Activated naive CD4-positive, alpha-beta T cell treated with anti-CD3 and anti-CD28 coated beads for 36 hours (primary cell): ENCODE data around the gene ZNF691. TPM values are rescaled to one million over a fixed set of nuclear protein-coding genes. Genes with fewer than 3 reads are reported as not detected.
"Not testable (repeated sequence)": the region's sequence is repeated elsewhere in the genome, so short reads cannot be mapped to it uniquely, and the experiment has no call there.

ENCODE experiments used
- CTCF ChIA-PET: fragments of 350-600 bp; sonication (Branson Sonifier 250); formaldehyde crosslinking; loops from one replicate; lab custom pipeline; 2021; ENCODE audit warnings: antibody characterized with exemption; lab: Charles Lee
- DNase-seq: peaks from one replicate; pipeline ENCODE4 v3.0.0-alpha.2; 2020
- H3K27ac Mint-ChIP-seq: one replicate; pipeline ENCODE4 v1.8.0; 2021; ENCODE audit warnings: mild to moderate bottlenecking, mixed read lengths
- H3K27me3 Mint-ChIP-seq: one replicate; pipeline ENCODE4 v1.8.0; 2021; ENCODE audit warnings: low read depth, mixed read lengths
- H3K36me3 Mint-ChIP-seq: one replicate; pipeline ENCODE4 v1.8.0; 2021; ENCODE audit warnings: low read depth, mixed read lengths
- H3K4me1 Mint-ChIP-seq: one replicate; pipeline ENCODE4 v1.8.0; 2021; ENCODE audit warnings: low read depth, mixed read lengths
- H3K4me3 Mint-ChIP-seq: one replicate; pipeline ENCODE4 v1.8.0; 2021; ENCODE audit warnings: mild to moderate bottlenecking, moderate library complexity, mixed read lengths
- H3K9me3 Mint-ChIP-seq: one replicate; pipeline ENCODE4 v1.8.0; 2021; ENCODE audit warnings: mixed read lengths
- intact Hi-C: fragments of 100-400 bp; cut with micrococcal nuclease; formaldehyde crosslinking; loops from one replicate; pipeline ENCODE4 v1.15.1; 2023
- total RNA-seq, 2 experiments: library from RNA; stranded (reverse); gene quantifications; one replicate each; pipeline ENCODE4 v1.2.3, GENCODE V29; 2021

Gene ZNF691, protein sequence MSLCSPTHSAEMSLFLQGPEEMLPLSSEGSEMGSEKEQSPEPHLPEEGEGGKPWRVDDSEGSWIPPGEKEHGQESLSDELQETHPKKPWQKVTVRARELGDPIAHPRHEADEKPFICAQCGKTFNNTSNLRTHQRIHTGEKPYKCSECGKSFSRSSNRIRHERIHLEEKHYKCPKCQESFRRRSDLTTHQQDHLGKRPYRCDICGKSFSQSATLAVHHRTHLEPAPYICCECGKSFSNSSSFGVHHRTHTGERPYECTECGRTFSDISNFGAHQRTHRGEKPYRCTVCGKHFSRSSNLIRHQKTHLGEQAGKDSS
- total RNA-seq = 1 to 10 TPM; 4.6 to 5.3 TPM

DNA sequence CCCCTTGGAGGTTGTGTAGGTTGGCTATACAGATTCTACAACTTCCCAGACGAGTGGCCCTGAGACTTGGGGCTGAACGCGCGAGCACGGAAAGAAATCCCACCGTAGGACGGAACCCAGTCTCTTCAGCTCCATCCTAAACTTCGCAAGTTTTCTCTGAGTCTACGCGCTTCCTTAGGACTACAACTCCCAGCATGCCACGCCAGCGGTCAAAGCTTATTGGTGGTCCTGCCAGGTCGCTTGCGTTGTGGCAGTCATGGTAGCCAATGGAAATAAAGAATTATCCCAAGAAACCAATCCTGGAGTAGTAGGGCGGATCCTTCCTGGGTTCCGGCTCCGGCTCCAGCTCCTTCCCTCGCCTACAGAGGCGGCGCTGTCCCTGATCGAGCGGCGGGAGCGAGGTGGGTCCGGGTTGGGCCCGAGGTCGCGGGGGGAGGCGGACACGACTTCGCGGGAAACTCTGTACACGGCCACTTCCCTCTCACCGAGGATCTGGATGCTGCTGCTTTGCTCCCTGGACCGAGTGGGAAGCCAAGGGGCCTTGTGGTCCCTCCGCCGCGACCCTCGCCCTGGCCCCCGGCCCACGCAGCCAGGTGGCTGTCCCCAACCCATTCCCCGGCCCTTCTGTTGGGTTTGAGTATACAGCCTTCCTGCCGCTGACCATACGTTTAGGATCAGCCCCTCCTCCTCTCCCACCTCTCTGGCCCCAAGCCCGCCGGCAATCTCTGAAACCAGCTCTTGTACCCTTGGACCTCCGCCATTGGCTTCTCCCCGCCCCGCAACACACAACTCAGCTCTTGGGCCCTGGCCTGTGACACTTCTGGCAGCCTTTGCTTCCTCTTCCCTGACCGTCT, at the start of gene ZNF691:
TSS of gene ZNF691 (plus strand) at position 357 of the 854 bp plus-strand sequence. CDS start 3,046 bp downstream, outside the sequence.
- Mint-ChIP-seq H3K36me3 (peaks cover 36% of the 10 kb centered on the region), H3K9me3 (peaks cover 12% of the 10 kb centered on the region), H3K27ac (peak within 1 kb of the TSS; percentile 74), H3K27me3 (no peaks in the 10 kb centered on the region), H3K4me3 (peak within 1 kb of the TSS; percentile 82), H3K4me1 (peaks cover 28% of the 10 kb centered on the region)
- intact Hi-C loops = loop anchor here (1.0 to 10.0 kb wide), 7 partner anchors 29 to 382 kb away; partner anchors contain the start of genes C1orf50, CCDC30, ERMAP and P3H1
- CTCF ChIA-PET = interaction anchor here (0.6 to 2.8 kb wide), 14 partner anchors 8 to 270 kb away, joined by 3 to 10 read pairs (median 3); partner anchors contain the start of genes ERMAP and SVBP
- DNase-seq = peak; percentile 95

DNA sequence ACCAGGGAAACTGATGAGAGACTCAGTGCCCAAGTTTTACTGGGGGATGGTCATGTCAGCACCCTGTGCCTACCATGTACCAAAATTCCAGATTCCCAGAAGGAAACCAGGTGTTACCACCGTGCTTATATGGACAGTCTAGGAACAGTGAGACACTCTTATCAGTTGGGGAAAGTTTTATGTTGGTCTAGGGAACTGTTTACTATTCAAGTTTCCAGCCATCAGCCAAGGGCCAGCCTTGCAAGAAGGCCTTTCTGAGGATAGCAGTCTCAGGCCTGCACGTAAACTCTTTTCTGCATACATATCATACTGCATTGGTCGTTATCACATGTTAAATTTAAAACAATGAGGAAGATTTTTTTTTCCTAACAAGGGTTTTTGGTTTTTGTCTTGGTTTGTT, 49.0 kb upstream of the ZNF691 start:
- intact Hi-C loops = no loop called here
- H3K27me3 Mint-ChIP-seq = no peaks in the 10 kb centered on the region
- DNase-seq = no peak
- H3K4me1 Mint-ChIP-seq = no peaks in the 10 kb centered on the region
- H3K36me3 Mint-ChIP-seq = no peaks in the 10 kb centered on the region
- H3K27ac Mint-ChIP-seq = no peak overlapping the region
- no peaks in the 10 kb centered on the region for H3K9me3 Mint-ChIP-seq
- CTCF ChIA-PET = no interaction called here
- no peak overlapping the region for H3K4me3 Mint-ChIP-seq

DNA sequence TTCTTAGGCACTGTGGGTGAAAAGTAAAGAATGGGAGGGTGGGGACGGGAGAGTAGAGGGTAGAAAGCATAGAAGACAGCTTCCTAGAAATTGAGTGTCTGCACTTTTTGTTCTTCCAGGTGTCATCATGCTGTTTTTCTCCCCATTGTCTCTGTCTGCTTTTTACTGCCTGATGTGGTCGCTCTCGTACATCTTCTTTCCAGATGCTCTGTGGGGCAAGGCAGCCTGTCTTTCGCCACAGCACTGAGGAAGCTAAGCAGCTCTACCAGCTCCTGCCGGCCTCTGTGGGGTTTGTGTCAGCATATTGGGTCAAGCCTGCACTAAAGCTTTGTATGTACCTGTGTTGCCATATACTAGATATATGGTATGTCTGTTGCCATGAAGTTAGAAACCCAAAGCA, 48.4 kb upstream of the ZNF691 start:
- Mint-ChIP-seq H3K4me1 (no peaks in the 10 kb centered on the region), H3K9me3 (no peaks in the 10 kb centered on the region), H3K4me3 (no peak overlapping the region), H3K27me3 (no peaks in the 10 kb centered on the region), H3K27ac (no peak overlapping the region), H3K36me3 (no peaks in the 10 kb centered on the region)
- intact Hi-C loops = no loop called here
- no peak for DNase-seq
- CTCF ChIA-PET = no interaction called here

DNA sequence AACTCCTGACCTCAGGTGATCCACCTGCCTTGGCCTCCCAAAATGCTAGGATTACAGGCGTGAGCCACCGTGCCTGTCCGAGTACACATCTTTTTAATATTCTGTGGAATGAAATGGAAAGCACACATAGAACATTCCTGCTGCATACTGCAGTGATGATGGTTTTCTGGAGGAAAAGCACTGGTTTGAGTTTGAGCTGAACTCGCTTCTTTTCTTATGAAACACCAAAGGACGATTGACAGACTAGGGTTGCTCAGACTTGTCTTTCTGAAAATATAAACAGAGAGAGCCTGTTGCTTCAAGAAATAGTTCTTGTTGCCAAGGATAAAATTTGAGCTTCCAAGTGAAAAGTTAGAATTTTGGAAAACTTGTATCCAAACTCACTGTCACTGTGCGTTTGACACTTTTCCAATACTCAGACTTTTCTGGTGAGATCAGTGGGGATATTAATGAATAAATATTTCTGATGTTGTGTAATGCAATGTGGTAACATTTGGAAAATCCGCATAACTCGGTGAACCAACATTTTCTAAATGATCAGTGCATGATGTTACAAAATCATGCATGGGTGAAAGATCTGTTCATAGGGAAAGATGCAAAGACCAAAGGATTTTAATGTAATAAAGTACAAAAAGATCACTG, 44.5 kb upstream of the ZNF691 start:
- no peak for DNase-seq
- Mint-ChIP-seq H3K4me1 (no peaks in the 10 kb centered on the region), H3K27me3 (no peaks in the 10 kb centered on the region), H3K36me3 (peaks cover 8% of the 10 kb centered on the region), H3K4me3 (no peak overlapping the region), H3K9me3 (no peaks in the 10 kb centered on the region), H3K27ac (no peak overlapping the region)
- intact Hi-C loops = no loop called here
- CTCF ChIA-PET = no interaction called here

DNA sequence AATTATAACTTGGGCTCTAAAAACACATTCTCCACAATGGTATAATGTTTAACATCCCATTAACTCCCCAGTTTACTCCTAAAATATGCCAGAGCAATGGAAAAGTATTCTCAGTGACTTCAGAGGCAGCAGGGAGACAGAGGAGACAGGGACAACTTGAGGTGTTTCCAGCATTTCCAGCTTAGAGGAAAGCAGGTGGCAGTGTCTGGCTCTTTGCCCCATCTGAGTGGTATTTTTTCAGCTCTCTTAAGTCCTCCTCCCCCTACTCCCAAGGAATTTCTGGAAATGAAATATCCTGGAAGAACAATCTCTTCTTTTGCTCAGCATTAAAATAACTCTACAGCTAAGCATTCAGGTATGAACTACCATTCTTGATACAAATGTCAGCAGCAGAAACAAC, 40.2 kb upstream of the ZNF691 start:
- H3K4me1 Mint-ChIP-seq = peaks cover 5% of the 10 kb centered on the region
- no peak overlapping the region for H3K27ac Mint-ChIP-seq
- no peaks in the 10 kb centered on the region for H3K9me3 Mint-ChIP-seq
- no peaks in the 10 kb centered on the region for H3K27me3 Mint-ChIP-seq
- H3K4me3 Mint-ChIP-seq = no peak overlapping the region
- intact Hi-C loops = no loop called here
- no peak for DNase-seq
- peaks cover 8% of the 10 kb centered on the region for H3K36me3 Mint-ChIP-seq
- CTCF ChIA-PET = interaction anchor here (0.5 to 0.9 kb wide), 2 partner anchors 14 to 22 kb away, joined by 3 read pairs; no protein-coding TSS in a partner anchor

DNA sequence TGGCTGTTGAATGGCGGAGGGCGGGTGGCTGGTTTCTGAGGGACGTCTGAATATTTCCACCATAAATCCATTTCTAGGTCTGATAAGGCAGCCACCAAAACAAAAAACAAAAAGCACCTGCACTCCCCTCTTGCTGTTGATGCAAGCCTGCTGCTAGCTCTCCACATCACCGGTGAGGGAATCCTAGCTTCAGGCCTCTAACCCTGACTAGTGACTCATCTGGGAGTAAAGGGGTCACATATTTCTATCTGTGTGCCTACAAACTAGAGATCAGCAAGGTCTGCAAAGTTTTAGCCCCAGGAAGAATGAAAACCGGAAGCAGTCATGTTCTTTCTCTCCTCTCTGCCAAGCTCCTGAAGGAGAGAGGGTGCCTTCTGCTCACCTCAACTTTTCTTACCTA, 39.8 kb upstream of the ZNF691 start:
- CTCF ChIA-PET = interaction anchor here (0.5 to 1.6 kb wide), 3 partner anchors 15 to 108 kb away, joined by 3 read pairs; no protein-coding TSS in a partner anchor
- Mint-ChIP-seq H3K4me3 (no peak overlapping the region), H3K4me1 (peaks cover 5% of the 10 kb centered on the region), H3K9me3 (no peaks in the 10 kb centered on the region), H3K27me3 (no peaks in the 10 kb centered on the region), H3K36me3 (peaks cover 8% of the 10 kb centered on the region), H3K27ac (no peak overlapping the region)
- DNase-seq = no peak
- intact Hi-C loops = no loop called here

DNA sequence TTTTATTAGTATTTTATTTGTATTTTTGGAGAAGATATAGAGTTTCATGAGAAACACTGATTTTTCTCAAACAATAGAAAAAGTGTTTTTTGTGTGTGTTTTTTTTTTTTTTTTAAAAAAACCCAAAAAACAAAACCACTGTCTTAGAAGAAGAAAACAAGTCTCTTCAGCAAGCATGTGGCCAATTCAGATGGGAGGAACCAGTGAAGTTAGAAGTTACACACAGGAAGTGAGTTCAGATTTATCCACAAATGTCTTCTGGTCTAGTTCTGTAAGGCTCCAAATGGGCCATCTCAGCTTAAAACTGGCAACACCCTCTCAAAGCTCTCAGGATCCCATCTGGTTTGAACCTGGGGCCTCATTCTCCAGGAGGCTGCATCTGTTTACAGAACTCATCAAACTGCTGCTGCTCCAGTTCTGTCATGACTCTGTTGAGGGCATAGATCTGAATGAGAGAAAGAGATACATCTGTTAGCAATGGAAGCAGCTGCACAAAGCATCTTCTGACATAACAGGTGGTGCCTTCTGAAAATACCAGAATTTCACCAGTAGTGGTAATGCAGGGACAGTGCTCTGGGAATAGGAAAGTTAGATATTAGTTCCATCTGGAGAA, 39.3 kb upstream of the ZNF691 start:
- peaks cover 5% of the 10 kb centered on the region for H3K4me1 Mint-ChIP-seq
- H3K27ac Mint-ChIP-seq = no peak overlapping the region
- no peak for DNase-seq
- H3K4me3 Mint-ChIP-seq = no peak overlapping the region
- intact Hi-C loops = no loop called here
- peaks cover 8% of the 10 kb centered on the region for H3K36me3 Mint-ChIP-seq
- CTCF ChIA-PET = interaction anchor here (1.0 to 1.6 kb wide), 2 partner anchors 29 to 108 kb away, joined by 3 to 4 read pairs; no protein-coding TSS in a partner anchor
- no peaks in the 10 kb centered on the region for H3K27me3 Mint-ChIP-seq
- no peaks in the 10 kb centered on the region for H3K9me3 Mint-ChIP-seq

DNA sequence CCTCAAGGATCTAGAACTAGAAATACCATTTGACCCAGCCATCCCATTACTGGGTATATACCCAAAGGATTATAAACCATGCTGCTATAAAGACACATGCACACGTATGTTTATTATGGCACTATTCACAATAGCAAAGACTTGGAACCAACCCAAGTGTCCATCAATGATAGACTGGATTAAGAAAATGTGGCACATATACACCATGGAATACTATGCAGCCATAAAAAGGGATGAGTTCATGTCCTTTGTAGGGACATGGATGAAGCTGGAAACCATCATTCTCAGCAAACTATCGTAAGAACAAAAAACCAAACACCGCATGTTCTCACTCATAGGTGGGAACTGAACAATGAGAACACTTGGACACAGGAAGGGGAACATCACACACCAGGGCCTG, 31.6 kb upstream of the ZNF691 start:
- H3K27ac Mint-ChIP-seq, H3K9me3 Mint-ChIP-seq, H3K36me3 Mint-ChIP-seq, DNase-seq, H3K4me3 Mint-ChIP-seq, CTCF ChIA-PET, H3K27me3 Mint-ChIP-seq: not testable (repeated sequence)
- H3K4me1 Mint-ChIP-seq = peaks cover 17% of the 10 kb centered on the region
- intact Hi-C loops = loop anchor here (5.0 kb wide), 2 partner anchors 353 to 478 kb away; partner anchors contain the start of genes CCDC30 and FOXJ3

DNA sequence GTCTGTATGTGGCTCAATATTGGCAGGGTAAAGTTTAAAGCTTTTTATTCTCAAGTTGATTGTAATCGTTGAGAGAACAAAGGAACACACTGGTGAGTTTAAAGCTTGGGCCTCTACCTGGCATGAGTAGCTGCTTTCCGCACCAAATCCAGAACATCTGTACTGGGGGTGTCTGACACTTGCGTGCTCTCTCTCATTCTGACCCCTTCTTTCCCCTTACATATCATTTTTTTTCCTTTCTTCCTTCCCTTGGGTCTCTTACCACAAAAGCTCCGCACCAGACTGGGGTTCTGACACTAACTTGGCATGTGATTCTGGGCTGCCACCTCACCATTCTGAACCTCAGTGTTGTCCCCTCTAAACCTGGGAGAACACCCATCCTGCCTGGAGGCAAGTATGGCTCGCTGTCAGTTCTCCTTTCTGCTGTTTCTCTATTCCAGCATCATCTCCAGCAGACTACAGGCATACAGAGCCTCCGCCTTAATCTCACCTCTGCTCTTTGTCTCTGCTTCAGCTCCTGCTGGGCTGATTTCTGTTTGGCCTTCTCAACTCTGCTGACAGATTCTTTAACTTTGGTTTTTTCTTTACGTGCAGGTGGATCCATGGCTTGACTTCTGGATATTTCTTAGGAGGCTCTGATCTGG, 30.4 kb upstream of the ZNF691 start:
- DNase-seq = peak; percentile 40
- peak overlapping the region; percentile 76 for H3K4me3 Mint-ChIP-seq
- CTCF ChIA-PET = interaction anchor here (0.6 to 1.7 kb wide), 6 partner anchors 35 to 1534 kb away, joined by 3 to 7 read pairs (median 4); partner anchors contain the start of genes C1orf50 and P3H1
- peaks cover 4% of the 10 kb centered on the region for H3K36me3 Mint-ChIP-seq
- H3K27me3 Mint-ChIP-seq = no peaks in the 10 kb centered on the region
- H3K9me3 Mint-ChIP-seq = no peaks in the 10 kb centered on the region
- intact Hi-C loops = loop anchor here (2.0 to 5.0 kb wide), 3 partner anchors 109 to 479 kb away; partner anchors contain the start of genes CCDC30 and FOXJ3
- H3K4me1 Mint-ChIP-seq = peaks cover 17% of the 10 kb centered on the region
- peak overlapping the region; percentile 77 for H3K27ac Mint-ChIP-seq

DNA sequence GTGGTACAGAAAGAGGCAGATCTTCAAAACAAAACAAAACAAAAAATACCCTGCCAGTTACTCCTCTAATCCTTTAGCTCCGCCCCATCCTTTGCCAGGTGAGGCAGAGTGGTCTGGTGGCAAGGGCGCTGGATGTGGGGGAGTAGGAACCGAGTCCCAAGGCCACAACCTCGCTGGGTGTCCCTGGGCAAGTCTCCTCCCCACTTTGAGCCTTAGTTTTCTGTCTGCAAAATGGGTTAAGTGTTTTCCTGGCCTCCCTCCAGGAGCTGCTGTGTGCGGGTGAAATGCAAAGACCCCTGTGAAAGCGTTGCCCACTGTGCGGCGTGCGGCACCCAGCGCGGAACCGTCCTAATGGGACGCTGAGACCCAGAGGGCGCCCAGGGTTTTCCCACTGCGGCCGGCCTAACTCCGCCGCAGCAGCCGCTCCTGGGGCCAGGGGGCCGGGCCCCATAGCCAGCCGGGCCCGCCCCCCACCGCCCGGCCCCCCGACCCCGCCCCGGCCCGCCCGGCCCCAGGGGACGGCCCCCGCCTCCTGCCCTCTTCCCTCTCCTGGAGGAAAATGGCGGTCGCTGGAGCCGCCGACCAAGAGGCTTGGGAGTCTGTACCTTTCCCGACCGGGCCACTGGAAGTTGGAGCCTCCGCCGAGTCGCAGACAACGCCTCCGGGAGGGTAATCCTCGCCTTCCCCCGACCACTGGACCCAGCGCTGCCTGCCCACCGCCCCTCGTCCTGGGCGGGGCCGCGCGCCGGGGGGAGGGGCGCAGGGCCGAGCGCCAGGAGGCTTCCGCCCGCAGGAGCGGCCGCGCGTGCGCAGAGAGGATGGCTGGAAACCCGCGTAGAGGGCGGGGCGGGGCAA, 29.6 kb upstream of the ZNF691 start, which contains the start of the genes ERMAP and SVBP:
TSS of gene ERMAP (plus strand) at position 538 of the 855 bp plus-strand sequence. CDS start 13,327 bp downstream, outside the sequence.
TSS of gene SVBP (minus strand) at position 813 of the 855 bp plus-strand sequence. CDS start 853 bp downstream, outside the sequence.
- DNase-seq = peak; percentile 95

More for the DNA sequence above, 29.6 kb upstream of the ZNF691 start, which contains the start of the genes ERMAP and SVBP:
- peaks cover 17% of the 10 kb centered on the region for H3K4me1 Mint-ChIP-seq
- CTCF ChIA-PET = interaction anchor here (1.0 to 1.7 kb wide), 4 partner anchors 30 to 106 kb away, joined by 3 to 5 read pairs (median 3); partner anchors contain the start of genes C1orf50, P3H1 and ZNF691
- no peaks in the 10 kb centered on the region for H3K9me3 Mint-ChIP-seq
- H3K27ac Mint-ChIP-seq = peak within 1 kb of the TSS; percentile 77
- intact Hi-C loops = loop anchor here (1.0 to 5.0 kb wide), 8 partner anchors 29 to 480 kb away; partner anchors contain the start of genes C1orf50, CCDC30, CFAP57 and EBNA1BP2
- H3K36me3 Mint-ChIP-seq = peaks cover 4% of the 10 kb centered on the region
- H3K4me3 Mint-ChIP-seq = peak within 1 kb of the TSS; percentile 76
- H3K27me3 Mint-ChIP-seq = no peaks in the 10 kb centered on the region
